ENCODE measurements around the gene VEGFA. TPM values are rescaled to one million over a fixed set of nuclear protein-coding genes. Genes with fewer than 3 reads are reported as not detected.

The VEGFA gene
- total RNA-seq, 1 experiment from 2014 or later: 116 TPM

DNA sequence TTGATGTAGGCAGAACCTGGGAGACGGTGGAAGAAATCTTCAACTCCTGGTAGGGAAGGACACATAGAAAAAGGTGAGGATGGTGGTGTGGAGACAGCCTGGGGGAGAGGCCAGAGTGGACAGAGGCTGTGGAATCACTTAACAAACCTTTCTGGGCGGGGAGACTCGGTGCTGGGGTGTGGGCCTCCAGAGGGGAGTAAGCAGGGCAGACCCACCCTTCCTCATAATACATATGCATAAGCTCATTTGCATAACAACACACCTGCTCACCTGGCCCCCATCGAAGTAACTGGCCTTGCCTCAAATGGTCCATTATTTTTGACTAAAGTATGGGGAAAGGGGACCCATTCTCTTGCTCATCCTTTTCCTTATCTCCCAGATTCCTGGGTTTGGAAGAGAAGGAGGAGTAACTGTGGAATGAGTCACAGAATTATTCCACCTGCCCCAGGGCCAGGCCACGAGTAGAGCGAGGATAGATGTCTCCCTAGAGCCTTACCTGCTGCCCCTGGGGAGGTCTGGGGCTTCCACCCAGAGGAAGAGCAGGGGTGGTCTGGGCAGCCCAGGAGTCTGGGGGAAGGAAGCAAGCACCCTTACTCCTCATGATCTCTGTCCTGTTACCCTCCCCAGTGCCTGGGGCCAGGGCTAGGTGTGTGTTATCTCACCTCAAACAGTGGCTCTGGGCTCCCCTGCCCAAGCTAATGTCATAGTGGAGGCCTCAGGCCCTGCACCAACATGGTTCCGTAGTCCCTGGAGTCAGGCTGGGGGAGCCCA lies 10.7 kb upstream of the VEGFA start:
- no peaks in the 10 kb centered on the region for H3K9me3 ChIP-seq (ENCODE audit: low read depth, low read length, poor library complexity, severe bottlenecking)
- intact Hi-C loops (cut with micrococcal nuclease; ENCODE audit: unreplicated experiment): loop anchor here (5.0 kb wide), 2 partner anchors 92 to 152 kb away; no protein-coding TSS in a partner anchor
- H3K27me3 ChIP-seq (replicated peaks; ENCODE audit: insufficient read depth, low read depth, low read length, poor library complexity): no peaks in the 10 kb centered on the region
- no peak for DNase-seq (ENCODE audit: low spot score)
- H3K36me3 ChIP-seq (ENCODE audit: insufficient read depth, low read length, poor library complexity, severe bottlenecking): no peaks in the 10 kb centered on the region
- no TSS peak for BruUV-seq (replicated peaks)
- CTCF ChIA-PET: no interaction called here
- no peak overlapping the region for H3K27ac ChIP-seq (ENCODE audit: low read depth, low read length, poor library complexity, severe bottlenecking)
- POLR2A ChIA-PET (ENCODE audit: low non-redundant PET): no interaction called here
- H3K4me3 ChIP-seq (ENCODE audit: low read depth, low read length, poor library complexity, severe bottlenecking): no peak overlapping the region
- peaks cover 4% of the 10 kb centered on the region for H3K4me1 ChIP-seq (ENCODE audit: insufficient read depth, low read length, poor library complexity, severe bottlenecking)
- TF ChIP-seq, protein P1, sequence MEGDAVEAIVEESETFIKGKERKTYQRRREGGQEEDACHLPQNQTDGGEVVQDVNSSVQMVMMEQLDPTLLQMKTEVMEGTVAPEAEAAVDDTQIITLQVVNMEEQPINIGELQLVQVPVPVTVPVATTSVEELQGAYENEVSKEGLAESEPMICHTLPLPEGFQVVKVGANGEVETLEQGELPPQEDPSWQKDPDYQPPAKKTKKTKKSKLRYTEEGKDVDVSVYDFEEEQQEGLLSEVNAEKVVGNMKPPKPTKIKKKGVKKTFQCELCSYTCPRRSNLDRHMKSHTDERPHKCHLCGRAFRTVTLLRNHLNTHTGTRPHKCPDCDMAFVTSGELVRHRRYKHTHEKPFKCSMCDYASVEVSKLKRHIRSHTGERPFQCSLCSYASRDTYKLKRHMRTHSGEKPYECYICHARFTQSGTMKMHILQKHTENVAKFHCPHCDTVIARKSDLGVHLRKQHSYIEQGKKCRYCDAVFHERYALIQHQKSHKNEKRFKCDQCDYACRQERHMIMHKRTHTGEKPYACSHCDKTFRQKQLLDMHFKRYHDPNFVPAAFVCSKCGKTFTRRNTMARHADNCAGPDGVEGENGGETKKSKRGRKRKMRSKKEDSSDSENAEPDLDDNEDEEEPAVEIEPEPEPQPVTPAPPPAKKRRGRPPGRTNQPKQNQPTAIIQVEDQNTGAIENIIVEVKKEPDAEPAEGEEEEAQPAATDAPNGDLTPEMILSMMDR (conservative IDR thresholded peaks at IDR 0.05; ENCODE audit: low read depth, low read length): no peak

DNA sequence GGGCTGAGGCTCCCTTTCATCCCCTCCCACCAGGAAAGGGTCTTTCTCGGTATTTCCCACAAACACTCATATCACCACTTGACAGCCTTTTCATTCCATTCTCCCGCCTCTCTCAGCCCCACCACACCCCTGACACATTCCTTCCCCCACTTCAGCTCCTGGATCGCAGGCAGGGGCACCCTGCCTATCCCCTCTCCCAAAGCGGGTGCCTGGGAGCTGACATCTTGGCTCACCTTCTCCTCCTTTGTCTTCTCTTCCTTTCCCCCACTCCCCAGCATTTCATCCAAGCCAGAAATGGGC lies 10.2 kb upstream of the VEGFA start:
- BruUV-seq (replicated peaks): no TSS peak
- H3K4me1 ChIP-seq (ENCODE audit: insufficient read depth, low read length, poor library complexity, severe bottlenecking): peaks cover 8% of the 10 kb centered on the region
- intact Hi-C loops (cut with micrococcal nuclease; ENCODE audit: unreplicated experiment): loop anchor here (5.0 kb wide), 2 partner anchors 93 to 153 kb away; no protein-coding TSS in a partner anchor
- H3K9me3 ChIP-seq (ENCODE audit: low read depth, low read length, poor library complexity, severe bottlenecking): no peaks in the 10 kb centered on the region
- TF ChIP-seq, protein P1 (conservative IDR thresholded peaks at IDR 0.05; ENCODE audit: low read depth, low read length): no peak
- no peak for TF ChIP-seq EZH2 (IDR thresholded peaks at IDR 0.05; ENCODE audit: borderline replicate concordance, low read depth, low read length, poor library complexity, severe bottlenecking)
- DNase-seq (ENCODE audit: low spot score): no peak
- no peak overlapping the region for H3K27ac ChIP-seq (ENCODE audit: low read depth, low read length, poor library complexity, severe bottlenecking)
- no peak overlapping the region for H3K4me3 ChIP-seq (ENCODE audit: low read depth, low read length, poor library complexity, severe bottlenecking)
- H3K27me3 ChIP-seq (replicated peaks; ENCODE audit: insufficient read depth, low read depth, low read length, poor library complexity): no peaks in the 10 kb centered on the region
- ChIA-PET CTCF (interaction anchor here (0.8 kb wide), 1 partner anchor 10 kb away, joined by 3 read pairs; no protein-coding TSS in a partner anchor), POLR2A (ENCODE audit: low non-redundant PET) (no interaction called here)
- H3K36me3 ChIP-seq (ENCODE audit: insufficient read depth, low read length, poor library complexity, severe bottlenecking): no peaks in the 10 kb centered on the region

DNA sequence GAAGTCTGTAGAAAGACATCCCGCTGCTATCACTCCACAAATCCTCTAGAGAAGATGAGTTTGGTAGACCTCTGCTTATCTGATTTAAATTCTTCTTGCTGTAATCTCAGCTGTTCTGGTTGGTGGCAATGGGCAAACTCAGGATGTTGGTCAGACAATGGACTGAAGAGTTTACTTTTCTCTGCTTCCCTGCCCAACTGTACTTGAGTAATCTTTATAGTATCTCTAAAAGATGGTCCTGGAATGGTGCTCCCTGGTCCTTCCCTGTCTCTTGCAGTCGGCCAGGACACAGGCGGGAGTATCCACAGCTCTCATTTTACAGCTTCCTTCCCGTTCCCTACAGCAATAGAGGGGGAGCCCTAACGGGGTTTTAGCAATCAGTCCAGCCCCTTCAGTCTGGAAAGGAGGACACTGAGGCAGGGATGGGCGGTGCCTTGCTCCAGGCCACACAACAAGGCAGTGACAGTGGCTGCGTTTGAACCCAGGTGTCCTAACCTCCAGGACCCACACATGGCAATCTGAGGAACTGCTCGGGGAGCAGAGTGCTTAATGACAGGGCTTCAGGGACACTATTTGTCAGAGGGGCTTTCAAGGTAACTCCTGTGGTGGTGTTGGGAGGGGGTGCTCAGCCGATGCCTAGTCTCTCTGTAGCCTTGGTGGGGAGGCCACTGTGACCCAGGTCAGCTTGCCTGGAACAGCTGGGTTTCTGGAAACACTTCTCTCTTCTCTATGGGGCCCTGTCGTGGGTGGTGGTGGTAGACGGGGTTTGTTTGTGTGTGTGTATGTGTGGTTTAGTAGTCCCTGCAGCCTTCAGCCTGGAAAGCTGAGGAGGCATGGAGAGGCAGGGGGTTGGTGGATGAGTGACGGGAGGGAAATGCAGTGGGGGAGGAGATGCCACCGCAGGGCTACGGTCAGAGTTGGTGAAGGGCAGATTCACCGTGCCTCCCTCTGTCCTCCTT lies 9.5 kb upstream of the VEGFA start:
- H3K9me3 ChIP-seq (ENCODE audit: low read depth, low read length, poor library complexity, severe bottlenecking): no peaks in the 10 kb centered on the region
- CTCF ChIA-PET: interaction anchor here (0.8 kb wide), 1 partner anchor 9 kb away, joined by 3 read pairs; no protein-coding TSS in a partner anchor
- POLR2A ChIA-PET (ENCODE audit: low non-redundant PET): no interaction called here
- BruUV-seq (replicated peaks): no TSS peak
- H3K4me1 ChIP-seq (ENCODE audit: insufficient read depth, low read length, poor library complexity, severe bottlenecking): peaks cover 9% of the 10 kb centered on the region
- TF ChIP-seq, protein P1 (conservative IDR thresholded peaks at IDR 0.05; ENCODE audit: low read depth, low read length): no peak
- TF ChIP-seq EZH2 (IDR thresholded peaks at IDR 0.05; ENCODE audit: borderline replicate concordance, low read depth, low read length, poor library complexity, severe bottlenecking): no peak
- H3K36me3 ChIP-seq (ENCODE audit: insufficient read depth, low read length, poor library complexity, severe bottlenecking): no peaks in the 10 kb centered on the region
- no peak overlapping the region for H3K4me3 ChIP-seq (ENCODE audit: low read depth, low read length, poor library complexity, severe bottlenecking)
- H3K27ac ChIP-seq (ENCODE audit: low read depth, low read length, poor library complexity, severe bottlenecking): no peak overlapping the region
- H3K27me3 ChIP-seq (replicated peaks; ENCODE audit: insufficient read depth, low read depth, low read length, poor library complexity): no peaks in the 10 kb centered on the region
- no peak for DNase-seq (ENCODE audit: low spot score)
- intact Hi-C loops (cut with micrococcal nuclease; ENCODE audit: unreplicated experiment): no loop called here

Measured in A673 (cell line).